RWPE2 (cell line): ENCODE results near the gene AVL9.

Experiments
- ATAC-seq: fragments of 200-7000 bp; cut with Tn5 transposase; 3 replicates; pipeline ENCODE4 v1.9.1; 2021; ENCODE audit warnings: low read depth
- DNase-seq: peaks from one replicate; pipeline ENCODE4 v3.0.0-alpha.2; 2020; ENCODE audit warnings: low spot score
- H3K27ac ChIP-seq: fragments of 450-650 bp; 2 replicates; pipeline ENCODE4 v1.5.1; 2017; ENCODE audit warnings: mild to moderate bottlenecking; ENCODE audit not compliant: poor library complexity, severe bottlenecking
- H3K27me3 ChIP-seq: fragments of 250-450 bp; sonication (Bioruptor Pico); 2 replicates; pipeline ENCODE4 v1.5.1; 2021; ENCODE audit warnings: mild to moderate bottlenecking, moderate library complexity; ENCODE audit not compliant: insufficient read depth, poor library complexity, severe bottlenecking
- H3K36me3 ChIP-seq: fragments of 250-450 bp; sonication (Bioruptor Pico); 2 replicates; pipeline ENCODE4 v1.5.1; 2020; ENCODE audit warnings: low read depth, mild to moderate bottlenecking, moderate library complexity
- H3K4me1 ChIP-seq: fragments of 250-450 bp; sonication (Bioruptor Pico); 2 replicates; pipeline ENCODE4 v1.5.1; 2021; ENCODE audit warnings: mild to moderate bottlenecking, moderate library complexity; ENCODE audit not compliant: insufficient read depth, poor library complexity, severe bottlenecking
- H3K4me3 ChIP-seq: fragments of 250-450 bp; sonication (Bioruptor Pico); 2 replicates; pipeline ENCODE4 v1.5.1; 2021; ENCODE audit warnings: mild to moderate bottlenecking, moderate library complexity; ENCODE audit not compliant: severe bottlenecking
- H3K9me3 ChIP-seq: fragments of 250-450 bp; sonication (Bioruptor Pico); 2 replicates; pipeline ENCODE4 v1.5.1; 2021; ENCODE audit warnings: mild to moderate bottlenecking, moderate library complexity; ENCODE audit not compliant: severe bottlenecking
- TF ChIP-seq, protein P1 (sequence below): fragments of 450-650 bp; IDR thresholded peaks from one replicate; pipeline ENCODE4 v1.5.1; 2017; ENCODE audit warnings: mild to moderate bottlenecking, moderate library complexity; ENCODE audit not compliant: poor library complexity, severe bottlenecking

The AVL9 gene

DNA sequence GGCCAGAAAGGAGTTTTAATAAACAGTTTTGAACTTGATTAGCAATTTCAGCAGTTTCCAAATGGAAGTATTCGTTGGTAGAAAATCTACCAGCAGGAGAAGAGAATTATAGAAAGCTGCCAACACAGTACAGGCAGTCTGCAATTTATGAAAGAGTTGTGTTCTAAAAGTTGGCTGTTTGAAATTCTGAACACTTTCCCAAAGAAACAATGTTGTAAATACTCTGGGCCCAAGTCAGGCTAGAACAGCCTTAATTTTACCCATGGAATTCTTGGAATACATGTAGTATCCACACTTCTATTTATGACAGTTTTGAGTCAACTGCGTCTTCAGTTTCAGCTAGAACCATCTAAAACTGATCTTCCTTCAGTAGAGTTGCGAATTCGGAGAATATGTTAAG is 42.5 kb downstream of the AVL9 start:
- TF ChIP-seq, protein P1, sequence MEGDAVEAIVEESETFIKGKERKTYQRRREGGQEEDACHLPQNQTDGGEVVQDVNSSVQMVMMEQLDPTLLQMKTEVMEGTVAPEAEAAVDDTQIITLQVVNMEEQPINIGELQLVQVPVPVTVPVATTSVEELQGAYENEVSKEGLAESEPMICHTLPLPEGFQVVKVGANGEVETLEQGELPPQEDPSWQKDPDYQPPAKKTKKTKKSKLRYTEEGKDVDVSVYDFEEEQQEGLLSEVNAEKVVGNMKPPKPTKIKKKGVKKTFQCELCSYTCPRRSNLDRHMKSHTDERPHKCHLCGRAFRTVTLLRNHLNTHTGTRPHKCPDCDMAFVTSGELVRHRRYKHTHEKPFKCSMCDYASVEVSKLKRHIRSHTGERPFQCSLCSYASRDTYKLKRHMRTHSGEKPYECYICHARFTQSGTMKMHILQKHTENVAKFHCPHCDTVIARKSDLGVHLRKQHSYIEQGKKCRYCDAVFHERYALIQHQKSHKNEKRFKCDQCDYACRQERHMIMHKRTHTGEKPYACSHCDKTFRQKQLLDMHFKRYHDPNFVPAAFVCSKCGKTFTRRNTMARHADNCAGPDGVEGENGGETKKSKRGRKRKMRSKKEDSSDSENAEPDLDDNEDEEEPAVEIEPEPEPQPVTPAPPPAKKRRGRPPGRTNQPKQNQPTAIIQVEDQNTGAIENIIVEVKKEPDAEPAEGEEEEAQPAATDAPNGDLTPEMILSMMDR, result no peak
- Histone ChIP-seq H3K27ac (no peak overlapping the region), H3K4me1 (peaks cover 11% of the 10 kb centered on the region), H3K4me3 (no peak overlapping the region), H3K9me3 (no peaks in the 10 kb centered on the region), H3K36me3 (no peaks in the 10 kb centered on the region; the same call in 1 of the 2 replicates), H3K27me3 (no peaks in the 10 kb centered on the region)
- DNase-seq, result no peak
- no peak for ATAC-seq

DNA sequence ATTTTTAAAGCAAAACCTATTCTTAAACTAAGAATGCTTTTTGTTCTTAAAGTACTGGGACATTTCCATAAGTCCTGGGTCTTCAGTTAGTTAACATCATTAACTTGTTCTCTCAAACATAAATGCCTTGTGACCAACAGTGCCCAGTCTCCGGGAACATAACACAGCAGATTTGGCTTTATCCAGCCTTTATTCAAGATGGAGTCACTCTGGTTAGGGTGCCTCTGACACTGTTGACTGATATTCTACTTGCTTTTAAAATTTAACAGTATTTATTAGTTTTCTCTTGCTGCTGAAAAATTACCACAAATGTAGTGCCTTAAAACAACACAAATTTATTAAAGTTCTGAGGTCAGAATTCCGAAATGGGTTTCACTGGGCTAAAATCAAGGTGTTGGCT is 44.1 kb downstream of the AVL9 start:
- H3K27ac ChIP-seq, result no peak overlapping the region

DNA sequence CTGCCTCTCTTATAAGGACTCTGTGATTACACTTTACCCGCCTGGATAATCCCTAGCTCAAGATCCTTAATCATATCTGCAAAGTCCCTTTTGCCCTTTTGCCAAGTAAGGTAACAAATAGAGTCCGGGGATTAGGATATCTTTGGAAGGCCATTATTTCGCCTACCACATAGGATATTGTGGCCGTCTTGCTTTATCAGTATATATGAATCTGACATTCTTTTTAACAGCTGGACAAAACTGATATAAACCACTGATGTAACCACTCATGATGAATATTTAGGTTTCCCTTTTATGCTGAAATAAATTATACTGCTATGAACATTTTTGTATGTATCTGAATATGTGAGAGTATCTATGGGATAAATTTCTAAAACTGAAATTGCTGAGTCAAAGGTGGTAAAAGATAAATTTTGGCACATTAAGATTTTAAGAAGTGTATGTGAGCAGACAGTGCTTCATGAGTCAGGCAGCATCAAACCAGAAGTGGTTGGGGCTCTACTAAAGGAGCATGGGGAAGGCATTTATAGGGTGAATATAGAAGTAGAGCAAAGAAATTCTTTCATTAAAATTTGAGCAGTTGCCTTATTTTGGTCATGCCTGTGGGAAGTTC is 44.7 kb downstream of the AVL9 start:
- no peak overlapping the region for H3K4me3 ChIP-seq
- no peak overlapping the region for H3K27ac ChIP-seq
- ATAC-seq (no peak), DNase-seq (no peak)
- peaks cover 13% of the 10 kb centered on the region for H3K36me3 ChIP-seq
- no peaks in the 10 kb centered on the region for H3K27me3 ChIP-seq
- H3K9me3 ChIP-seq, result no peaks in the 10 kb centered on the region
- peaks cover 11% of the 10 kb centered on the region for H3K4me1 ChIP-seq
- TF ChIP-seq, protein P1, result no peak

More for the DNA sequence above, 44.1 kb downstream of the AVL9 start:
- no peak for DNase-seq
- ATAC-seq, result no peak
- TF ChIP-seq, protein P1, result no peak
- Histone ChIP-seq H3K9me3 (no peaks in the 10 kb centered on the region), H3K4me3 (no peak overlapping the region), H3K4me1 (peaks cover 11% of the 10 kb centered on the region), H3K36me3 (peaks cover 9% of the 10 kb centered on the region), H3K27me3 (no peaks in the 10 kb centered on the region)

DNA sequence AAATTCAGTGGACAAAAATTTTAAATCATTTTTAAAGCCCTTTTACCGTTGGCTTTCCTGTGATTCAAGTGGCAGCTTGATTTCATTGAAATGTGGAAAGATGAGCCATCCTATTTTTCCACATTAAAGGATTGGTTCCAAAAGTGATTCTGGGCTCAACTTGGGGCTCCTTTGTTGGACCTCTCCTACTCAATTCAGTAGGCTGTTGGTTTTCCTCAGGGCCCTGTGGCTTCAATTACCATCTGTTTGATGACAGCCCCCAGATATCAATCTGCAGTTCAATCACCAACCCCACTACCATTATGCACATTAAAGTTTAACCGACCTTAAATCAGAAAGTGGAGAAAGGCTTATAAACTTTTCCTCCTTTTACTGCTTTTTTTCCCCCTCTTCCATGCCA is 47.3 kb downstream of the AVL9 start:
- Histone ChIP-seq H3K9me3 (no peaks in the 10 kb centered on the region), H3K4me3 (no peak overlapping the region), H3K4me1 (no peaks in the 10 kb centered on the region), H3K36me3 (peaks cover 13% of the 10 kb centered on the region), H3K27ac (no peak overlapping the region), H3K27me3 (no peaks in the 10 kb centered on the region)
- ATAC-seq (no peak), DNase-seq (no peak)
- TF ChIP-seq, protein P1, result no peak

DNA sequence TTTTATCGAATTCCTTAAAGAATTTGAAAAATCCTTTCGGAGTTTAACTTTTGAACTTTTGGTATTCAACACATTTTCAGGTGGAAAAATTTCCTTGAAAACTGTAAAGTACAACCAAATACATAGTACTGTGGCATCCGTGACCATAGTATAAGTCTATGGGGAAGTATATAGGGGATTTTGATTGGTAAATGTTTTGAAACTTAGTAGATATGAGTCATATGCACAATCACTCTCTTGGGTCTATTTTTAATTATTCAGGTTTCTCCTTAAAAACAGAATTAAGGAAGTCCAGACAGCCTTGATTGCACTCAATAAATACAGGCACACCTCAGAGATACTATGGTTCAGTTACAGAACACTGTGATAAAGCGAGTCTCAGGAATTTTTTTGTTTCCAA is 64.2 kb downstream of the AVL9 start:
- ATAC-seq, result no peak
- no peak overlapping the region for H3K4me3 ChIP-seq
- peaks cover 77% of the 10 kb centered on the region for H3K36me3 ChIP-seq
- H3K9me3 ChIP-seq, result no peaks in the 10 kb centered on the region
- H3K27ac ChIP-seq, result no peak overlapping the region
- DNase-seq, result no peak
- no peaks in the 10 kb centered on the region for H3K27me3 ChIP-seq
- TF ChIP-seq, protein P1, result no peak
- no peaks in the 10 kb centered on the region for H3K4me1 ChIP-seq
